Mesendoderm (in vitro differentiated cells): ENCODE measurements around the gene PYY.

ENCODE experiments used
- DNase-seq: peaks from one replicate; pipeline ENCODE4 v3.0.0; 2013
- H2AK5ac ChIP-seq: 2 replicates; pipeline ENCODE4 v1.6.1; 2013; ENCODE audit warnings: low read length, inconsistent platforms
- H2BK120ac ChIP-seq: 2 replicates; pipeline ENCODE4 v1.6.1; 2013; ENCODE audit warnings: low read depth, mild to moderate bottlenecking, low read length, moderate library complexity, mixed read lengths
- H2BK15ac ChIP-seq: replicated peaks from 2 replicates; pipeline ENCODE4 v1.6.1; 2013; ENCODE audit warnings: low read depth, mild to moderate bottlenecking, moderate library complexity
- H2BK5ac ChIP-seq: 2 replicates; pipeline ENCODE4 v1.6.1; 2013; ENCODE audit warnings: low read length, inconsistent platforms
- H3K18ac ChIP-seq: 2 replicates; pipeline ENCODE4 v1.6.1; 2013; ENCODE audit warnings: mild to moderate bottlenecking, low read length, mixed read lengths
- H3K23ac ChIP-seq: one replicate; pipeline ENCODE4 v1.6.1; 2013; ENCODE audit warnings: low read length
- H3K27ac ChIP-seq: 2 replicates; pipeline ENCODE4 v1.5.1; 2013; ENCODE audit warnings: low read depth, mild to moderate bottlenecking, inconsistent platforms, low read length, moderate library complexity
- H3K27me3 ChIP-seq: 2 replicates; pipeline ENCODE4 v1.6.1; 2013; ENCODE audit warnings: low read length, control low read depth, mild to moderate bottlenecking, inconsistent platforms; ENCODE audit not compliant: insufficient read depth, poor library complexity
- H3K36me3 ChIP-seq: 2 replicates; pipeline ENCODE4 v1.6.1; 2013; ENCODE audit warnings: low read length, inconsistent platforms; ENCODE audit not compliant: control insufficient read depth, insufficient read depth
- H3K4ac ChIP-seq: one replicate; pipeline ENCODE4 v1.6.1; 2013; ENCODE audit warnings: low read depth, mild to moderate bottlenecking, low read length, moderate library complexity
- H3K4me1 ChIP-seq: 2 replicates; pipeline ENCODE4 v1.6.1; 2013; ENCODE audit warnings: low read depth, low read length, inconsistent platforms; ENCODE audit not compliant: control insufficient read depth
- H3K4me2 ChIP-seq: 2 replicates; pipeline ENCODE4 v1.6.1; 2013; ENCODE audit warnings: low read length
- H3K4me3 ChIP-seq: 2 replicates; pipeline ENCODE4 v1.5.1; 2013; ENCODE audit warnings: mild to moderate bottlenecking, low read length
- H3K56ac ChIP-seq: one replicate; pipeline ENCODE4 v1.6.1; 2013; ENCODE audit warnings: low read length
- H3K79me1 ChIP-seq: 2 replicates; pipeline ENCODE4 v1.6.1; 2013; ENCODE audit warnings: low read length, inconsistent platforms
- H3K79me2 ChIP-seq: 2 replicates; pipeline ENCODE4 v1.6.1; 2013; ENCODE audit warnings: mild to moderate bottlenecking, low read length; ENCODE audit not compliant: control insufficient read depth, insufficient read depth
- H3K9ac ChIP-seq: 2 replicates; pipeline ENCODE4 v1.6.1; 2013; ENCODE audit warnings: low read length, inconsistent platforms
- H4K5ac ChIP-seq: one replicate; pipeline ENCODE4 v1.6.1; 2013; ENCODE audit warnings: low read length
- H4K8ac ChIP-seq: one replicate; pipeline ENCODE4 v1.6.1; 2013; ENCODE audit warnings: low read depth, mild to moderate bottlenecking, control low read depth, low read length, moderate library complexity
- WGBS: extraction: QIAGEN DNeasy Blood & Tissue Kit; methylation state at CpG from one replicate; pipeline ENCODE4 v1.1.7; 2013; ENCODE audit warnings: low lambda C conversion rate, missing lambda C conversion rate; ENCODE audit not compliant: insufficient coverage; ENCODE audit errors: extremely low coverage; 5-methylcytosine and 5-hydroxymethylcytosine counted together

Gene PYY

DNA sequence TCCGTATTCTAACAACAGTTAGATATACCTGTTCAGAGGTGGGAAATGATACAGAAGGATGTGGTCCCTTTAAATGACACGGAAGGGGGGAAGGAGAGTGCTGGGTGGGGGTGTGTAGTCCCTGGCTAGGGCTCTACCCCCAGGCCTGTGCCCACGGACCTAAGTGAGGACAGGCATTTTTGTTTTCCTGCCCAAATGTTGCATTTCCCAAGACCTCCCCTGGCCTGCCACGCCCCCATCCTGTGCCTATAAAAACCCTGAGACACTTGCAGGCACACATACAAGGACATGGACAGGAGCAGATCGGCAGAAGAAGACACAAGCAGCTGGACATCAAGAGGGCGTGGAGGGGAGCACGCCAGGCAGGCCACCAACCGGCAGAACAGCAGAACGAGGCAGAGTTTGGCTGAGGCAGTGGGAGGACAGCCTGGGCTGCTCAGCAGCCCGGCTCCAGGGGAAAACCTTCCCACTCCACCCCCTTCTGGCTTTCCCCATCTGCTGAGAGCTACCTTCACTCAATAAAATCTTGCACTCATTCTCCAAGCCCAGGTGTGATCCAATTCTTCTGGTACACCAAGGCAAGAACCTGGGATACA, 33.1 kb downstream of the PYY start:
- Histone ChIP-seq H3K4me2 (no peak overlapping the region), H4K8ac (no peak overlapping the region), H3K27me3 (no peaks in the 10 kb centered on the region), H2BK120ac (no peak overlapping the region), H3K56ac (no peak overlapping the region), H2BK5ac (no peak overlapping the region), H4K5ac (no peak overlapping the region), H2BK15ac (no peak overlapping the region), H3K4me1 (peaks cover 3% of the 10 kb centered on the region), H3K79me1 (no peaks in the 10 kb centered on the region), H3K23ac (no peak overlapping the region), H3K79me2 (no peaks in the 10 kb centered on the region), H3K18ac (no peak overlapping the region), H2AK5ac (no peak overlapping the region), H3K36me3 (no peaks in the 10 kb centered on the region), H3K27ac (no peak overlapping the region), H3K9ac (no peak overlapping the region), H3K4me3 (no peak overlapping the region), H3K4ac (no peak overlapping the region)
- WGBS, result no CpG with 5 or more reads among the region's 10 CpGs
- DNase-seq, result no peak

DNA sequence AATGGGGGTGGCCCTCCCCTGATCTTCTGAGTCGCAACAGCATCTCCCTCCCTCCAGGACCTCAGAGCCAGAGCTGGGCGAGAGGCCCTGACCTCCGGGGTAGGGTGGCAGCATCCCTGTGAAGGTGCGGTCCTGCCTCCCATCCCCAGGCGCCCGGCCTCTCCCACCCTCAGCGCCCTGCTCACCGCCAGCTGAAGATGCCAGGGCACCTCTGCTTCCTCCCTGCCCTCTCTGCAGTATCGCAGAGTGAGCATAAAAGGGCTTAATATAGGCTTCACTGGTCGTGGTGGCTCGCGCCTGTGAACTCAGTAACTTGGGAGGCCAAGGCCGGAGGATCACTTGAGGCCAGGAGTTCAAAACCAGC, 35.7 kb downstream of the PYY start:
- H3K4ac ChIP-seq, result no peak overlapping the region
- no peak overlapping the region for H2BK120ac ChIP-seq
- no peaks in the 10 kb centered on the region for H3K79me2 ChIP-seq
- H3K27me3 ChIP-seq, result no peaks in the 10 kb centered on the region
- no peak overlapping the region for H2BK5ac ChIP-seq
- H3K4me2 ChIP-seq, result no peak overlapping the region
- no peak overlapping the region for H3K56ac ChIP-seq
- WGBS, result no CpG with 5 or more reads among the region's 13 CpGs
- H3K79me1 ChIP-seq, result no peaks in the 10 kb centered on the region
- H4K5ac ChIP-seq, result no peak overlapping the region
- H3K4me3 ChIP-seq, result no peak overlapping the region
- H3K27ac ChIP-seq, result no peak overlapping the region
- no peak overlapping the region for H4K8ac ChIP-seq
- H3K9ac ChIP-seq, result no peak overlapping the region
- no peak overlapping the region for H2BK15ac ChIP-seq
- H2AK5ac ChIP-seq, result no peak overlapping the region
- no peak overlapping the region for H3K18ac ChIP-seq
- no peak for DNase-seq
- H3K4me1 ChIP-seq, result peaks cover 3% of the 10 kb centered on the region
- no peaks in the 10 kb centered on the region for H3K36me3 ChIP-seq
- no peak overlapping the region for H3K23ac ChIP-seq

DNA sequence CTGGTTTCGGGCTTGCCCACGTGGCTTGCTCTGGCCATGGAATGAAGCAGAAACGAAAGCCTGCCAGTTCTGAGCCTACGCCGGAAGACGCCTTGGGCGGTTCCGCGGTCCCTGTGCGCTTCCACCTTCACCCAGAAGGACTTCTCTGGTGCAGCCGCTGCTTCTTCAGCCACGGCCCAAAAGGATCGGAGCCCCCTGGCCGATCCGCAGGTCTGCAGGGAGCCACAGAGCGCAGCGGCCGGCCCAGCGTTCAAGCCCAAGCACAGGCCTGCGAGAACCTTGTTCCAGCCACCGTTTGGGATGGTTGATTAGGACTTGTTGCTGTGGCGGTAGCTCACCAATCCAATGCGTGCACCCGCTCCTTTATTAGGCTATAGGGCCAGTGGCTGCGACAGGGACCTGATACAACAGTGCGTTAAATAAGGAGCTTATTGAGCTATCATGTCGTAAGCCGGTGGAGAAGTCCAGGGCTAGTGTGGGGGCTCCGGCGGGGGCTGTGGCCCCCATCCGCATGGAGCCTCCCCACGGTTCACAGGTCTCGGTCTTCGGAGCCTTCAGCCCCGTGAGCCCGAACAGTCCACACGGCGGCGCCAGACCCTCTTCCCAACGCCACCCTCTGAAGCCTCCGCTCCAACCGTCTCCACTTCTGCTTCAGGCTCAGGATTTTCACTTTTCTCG, 36.3 kb downstream of the PYY start:
- Histone ChIP-seq H3K27me3 (no peaks in the 10 kb centered on the region), H2AK5ac (no peak overlapping the region), H3K36me3 (no peaks in the 10 kb centered on the region), H3K23ac (peak overlapping the region; percentile 66), H3K18ac (no peak overlapping the region), H3K27ac (no peak overlapping the region), H3K4me3 (no peak overlapping the region), H3K4me1 (peaks cover 3% of the 10 kb centered on the region), H3K79me2 (no peaks in the 10 kb centered on the region), H3K4me2 (peak overlapping the region; percentile 39), H4K8ac (no peak overlapping the region), H3K9ac (peak overlapping the region; percentile 70), H2BK15ac (no peak overlapping the region), H3K4ac (no peak overlapping the region), H3K56ac (peak overlapping the region; percentile 88), H3K79me1 (no peaks in the 10 kb centered on the region), H4K5ac (no peak overlapping the region), H2BK120ac (no peak overlapping the region), H2BK5ac (no peak overlapping the region)
- WGBS, result no CpG with 5 or more reads among the region's 43 CpGs
- DNase-seq, result peak; percentile 77

DNA sequence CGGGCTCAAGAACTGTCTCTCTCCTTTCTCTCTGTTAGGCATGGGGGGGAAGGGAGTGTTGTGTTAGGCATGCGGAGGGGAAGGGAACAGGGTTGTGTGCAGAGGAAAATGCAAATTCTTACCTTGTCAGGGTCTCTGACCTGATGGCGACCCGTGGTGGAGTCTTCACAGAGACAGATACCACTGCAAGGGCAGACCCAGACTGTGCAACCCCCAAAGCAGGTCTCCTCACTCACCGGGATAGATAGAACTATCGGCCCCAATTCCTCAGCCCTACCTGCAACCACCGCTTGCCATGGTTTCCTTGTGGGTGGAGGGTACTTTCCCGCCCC, 36.8 kb downstream of the PYY start:
- Histone ChIP-seq H3K4me3 (no peak overlapping the region), H2BK5ac (no peak overlapping the region), H3K79me2 (no peaks in the 10 kb centered on the region), H3K23ac (no peak overlapping the region), H4K5ac (no peak overlapping the region), H3K4ac (no peak overlapping the region), H3K36me3 (no peaks in the 10 kb centered on the region), H3K18ac (no peak overlapping the region), H3K4me2 (no peak overlapping the region), H3K27ac (no peak overlapping the region), H2AK5ac (no peak overlapping the region), H3K27me3 (no peaks in the 10 kb centered on the region), H3K56ac (peak overlapping the region; percentile 88), H3K4me1 (peaks cover 3% of the 10 kb centered on the region), H3K79me1 (no peaks in the 10 kb centered on the region), H2BK15ac (no peak overlapping the region), H4K8ac (no peak overlapping the region), H3K9ac (no peak overlapping the region), H2BK120ac (no peak overlapping the region)
- no peak for DNase-seq
- WGBS, result no CpG with 5 or more reads among the region's 8 CpGs

DNA sequence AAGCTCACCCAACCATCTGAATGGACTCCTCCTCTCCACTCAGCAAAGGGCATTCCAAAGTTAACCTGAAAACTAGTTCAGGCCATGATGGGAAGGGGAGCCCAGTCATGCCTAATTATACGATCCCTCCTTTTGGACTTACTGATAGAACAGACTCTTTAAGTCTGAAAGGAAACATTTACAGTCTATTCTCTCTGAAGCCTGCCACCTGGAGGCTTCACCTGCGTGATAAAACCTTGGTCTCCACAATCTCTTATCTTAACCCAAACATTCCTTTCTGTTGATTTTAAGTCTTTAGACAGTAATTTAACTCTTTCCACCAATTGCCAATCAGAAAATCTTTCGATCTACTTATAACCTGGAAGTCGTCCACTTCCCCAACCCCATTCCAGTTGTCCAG, 37.4 kb downstream of the PYY start:
- no peak overlapping the region for H2BK15ac ChIP-seq
- no CpG with 5 or more reads among the region's 4 CpGs for WGBS
- no peak overlapping the region for H3K4ac ChIP-seq
- no peak overlapping the region for H4K5ac ChIP-seq
- no peak overlapping the region for H2BK120ac ChIP-seq
- H3K4me1 ChIP-seq, result peaks cover 3% of the 10 kb centered on the region
- H3K27me3 ChIP-seq, result no peaks in the 10 kb centered on the region
- no peak overlapping the region for H3K56ac ChIP-seq
- no peaks in the 10 kb centered on the region for H3K79me1 ChIP-seq
- no peak overlapping the region for H3K9ac ChIP-seq
- H4K8ac ChIP-seq, result no peak overlapping the region
- no peak overlapping the region for H2AK5ac ChIP-seq
- H3K79me2 ChIP-seq, result no peaks in the 10 kb centered on the region
- no peaks in the 10 kb centered on the region for H3K36me3 ChIP-seq
- H2BK5ac ChIP-seq, result no peak overlapping the region
- H3K18ac ChIP-seq, result no peak overlapping the region
- no peak overlapping the region for H3K4me2 ChIP-seq
- DNase-seq, result no peak
- H3K4me3 ChIP-seq, result no peak overlapping the region
- H3K23ac ChIP-seq, result no peak overlapping the region
- H3K27ac ChIP-seq, result no peak overlapping the region

DNA sequence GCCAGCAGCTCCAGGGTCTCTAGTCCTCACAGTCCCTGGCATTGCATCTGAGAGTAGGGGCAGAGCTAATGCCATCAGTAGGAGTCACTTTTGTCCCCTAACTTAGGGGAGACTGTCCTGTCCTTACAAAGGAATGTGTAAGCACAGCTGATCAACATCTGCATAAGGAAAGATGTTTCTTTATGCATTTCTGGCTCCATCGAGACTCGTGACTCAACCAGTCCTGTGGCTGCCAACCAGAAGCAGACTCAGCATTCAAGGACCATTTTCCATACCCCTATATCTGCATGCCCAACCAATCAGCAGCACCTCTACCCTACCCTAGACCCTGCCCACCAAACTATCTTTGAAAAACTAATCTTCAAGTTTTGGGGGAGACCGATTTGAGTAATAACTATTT, 38.2 kb downstream of the PYY start:
- Histone ChIP-seq H4K8ac (no peak overlapping the region), H3K27ac (no peak overlapping the region), H2BK5ac (no peak overlapping the region), H3K18ac (no peak overlapping the region), H3K4ac (no peak overlapping the region), H3K56ac (no peak overlapping the region), H2BK15ac (no peak overlapping the region), H3K79me1 (no peaks in the 10 kb centered on the region), H2AK5ac (no peak overlapping the region), H3K36me3 (no peaks in the 10 kb centered on the region), H3K4me1 (peaks cover 3% of the 10 kb centered on the region), H3K4me3 (no peak overlapping the region), H3K23ac (no peak overlapping the region), H3K9ac (no peak overlapping the region), H4K5ac (no peak overlapping the region), H3K4me2 (no peak overlapping the region), H2BK120ac (no peak overlapping the region), H3K27me3 (no peaks in the 10 kb centered on the region), H3K79me2 (no peaks in the 10 kb centered on the region)
- no CpG with 5 or more reads among the region's 3 CpGs for WGBS
- no peak for DNase-seq
